Measurements from ENCODE around the gene FOXD4L6. TPM values are rescaled to one million over a fixed set of nuclear protein-coding genes. Genes with fewer than 3 reads are reported as not detected.
"Not testable (repeated sequence)": the region's sequence is repeated elsewhere in the genome, so short reads cannot be mapped to it uniquely, and the experiment has no call there.

The FOXD4L6 gene
- total and polyA plus RNA-seq, 2 donors (not counting 1 experiment from before 2014, with no cell fraction given), result not detected

DNA sequence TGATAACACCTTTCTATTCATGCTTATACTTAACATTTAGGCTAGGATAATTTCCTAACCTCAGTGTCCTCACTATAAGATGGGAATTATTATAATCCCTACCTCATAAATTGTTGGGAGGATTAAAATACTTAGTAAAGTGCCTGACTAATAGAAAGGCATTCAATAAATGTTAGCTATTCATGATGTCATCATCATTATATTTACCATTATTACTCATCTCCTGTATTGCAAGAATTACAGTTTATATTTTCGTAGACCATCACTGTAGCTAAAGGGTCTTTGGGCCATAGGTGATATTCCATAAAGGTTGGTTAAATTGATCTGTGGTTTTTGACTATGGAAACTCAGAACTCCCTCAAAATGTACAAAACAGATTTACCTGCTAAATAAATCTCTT is 50.9 kb downstream of the FOXD4L6 start:
- ATAC-seq (ENCODE audit: low read depth); H4K20me1 ChIP-seq (ENCODE audit: control insufficient read depth, insufficient read depth, low read length, poor library complexity, severe bottlenecking); H3K4me3 Mint-ChIP-seq; H3K79me2 ChIP-seq (ENCODE audit: control insufficient read depth, insufficient read depth, low read length); H3K4me1 ChIP-seq (ENCODE audit: control insufficient read depth in 2 of 2, insufficient read depth in 2 of 2, low read length in 2 of 2); H3K36me3 ChIP-seq (replicated peaks in 1 of 2; ENCODE audit: control extremely low read depth in 1 of 2, control insufficient read depth in 1 of 2, extremely low read depth in 1 of 2, insufficient read depth in 2 of 2, low read length in 1 of 2); intact Hi-C loops (cut with micrococcal nuclease); H3K9me3 Mint-ChIP-seq (ENCODE audit: insufficient read depth); H3K27ac ChIP-seq (ENCODE audit: low read length in 2 of 2); DNase-seq; H3K9ac ChIP-seq (ENCODE audit: low read length); H3K27ac Mint-ChIP-seq; H3K4me3 ChIP-seq (ENCODE audit: control extremely low read depth in 1 of 5, extremely low read depth in 1 of 5, insufficient read depth in 1 of 5, low read depth in 2 of 5, low read length in 4 of 5); H3K4me2 ChIP-seq (replicated peaks; ENCODE audit: low read depth, low read length, poor library complexity, severe bottlenecking); CTCF ChIA-PET; H3K27me3 ChIP-seq (replicated peaks in 1 of 4; ENCODE audit: control extremely low read depth in 1 of 4, control insufficient read depth in 3 of 4, insufficient read depth in 4 of 4, low read length in 3 of 4); H3K9me3 ChIP-seq (ENCODE audit: control extremely low read depth in 1 of 3, control insufficient read depth in 2 of 3, insufficient read depth in 1 of 3, low read length in 2 of 3); H2AFZ ChIP-seq (ENCODE audit: insufficient read depth, low read depth, low read length, poor library complexity, severe bottlenecking); POLR2A ChIA-PET: not testable (repeated sequence)
- H3K27me3 Mint-ChIP-seq, result peaks cover 28% of the 10 kb centered on the region
- H3K4me1 Mint-ChIP-seq, result peaks cover 16% of the 10 kb centered on the region
- no CpG with 5 or more reads among the region's 1 CpG for WGBS (ENCODE audit: insufficient coverage)

Other genes starting within 250 kb of the FOXD4L6 start
- 16.7 and 16.8 TPM in 2 replicates for gene ZNG1F, start 60.6 kb upstream of the FOXD4L6 start, total RNA-seq
- 14.0 and 28.6 TPM in 2 replicates for gene ZNG1F, start 60.6 kb upstream of the FOXD4L6 start, polyA plus RNA-seq

Measured in B cell (primary cell).